22Rv1 (cell line): ENCODE data around the gene AMIGO2.

Source experiments
- CTCF ChIP-seq: fragments of 450-650 bp; IDR thresholded peaks from 2 replicates; pipeline ENCODE4 v1.5.1; 2017; ENCODE audit warnings: mild to moderate bottlenecking
- ZFX ChIP-seq: fragments of 450-650 bp; IDR thresholded peaks from 2 replicates; pipeline ENCODE4 v1.6.1; 2017; ENCODE audit warnings: antibody characterized with exemption, borderline replicate concordance

- TF ChIP-seq CTCF (no peak), ZFX (no peak)
These were observed 15.9 kb upstream of the AMIGO2 start for GRCh38 chr12:47095446-47096236.
